Measurements from ENCODE around the gene SAYSD1.

Gene SAYSD1

DNA sequence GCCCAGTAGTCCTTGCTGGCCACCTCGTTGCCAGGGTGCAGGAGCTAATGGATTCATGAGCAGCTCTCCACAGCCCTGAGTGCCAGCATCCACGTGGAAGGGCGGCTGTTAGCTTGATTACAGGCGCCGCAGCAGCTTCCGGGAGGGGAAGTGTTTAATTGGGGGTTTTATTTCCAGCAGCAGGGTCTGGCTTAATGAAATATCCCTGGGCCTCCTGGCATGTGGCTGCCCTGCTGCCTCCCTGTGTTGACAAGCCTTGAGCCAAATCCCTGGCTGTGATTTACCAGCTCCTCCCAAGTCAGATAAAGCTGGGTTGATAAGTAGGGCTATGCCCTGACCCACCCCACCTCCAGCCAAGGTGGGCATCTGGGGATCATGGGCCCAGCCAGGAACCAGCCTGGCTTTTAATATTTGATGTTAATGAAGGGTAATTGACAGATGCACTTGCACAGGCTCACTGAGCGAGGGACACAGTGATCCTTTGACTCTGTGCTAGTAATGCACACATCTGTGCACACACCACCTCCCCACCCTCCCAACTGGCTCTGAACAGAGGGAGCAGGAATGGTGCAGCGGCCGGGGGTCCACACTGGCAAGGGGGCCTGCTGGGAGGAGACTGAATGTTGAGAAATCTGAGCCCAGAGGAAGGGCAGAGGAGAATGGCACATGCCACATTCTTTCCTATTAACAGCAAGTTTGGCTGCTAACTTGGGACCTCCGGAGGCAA, 52.8 kb downstream of the SAYSD1 start:
- DNase-seq (ENCODE audit: extremely low spot score), result no peak
- ChIA-PET CTCF (interaction anchor here (1.0 to 1.5 kb wide), 3 partner anchors 14 to 240 kb away, joined by 3 to 6 read pairs (median 3); no protein-coding TSS in a partner anchor), POLR2A (no interaction called here)
- TF ChIP-seq, protein P1, sequence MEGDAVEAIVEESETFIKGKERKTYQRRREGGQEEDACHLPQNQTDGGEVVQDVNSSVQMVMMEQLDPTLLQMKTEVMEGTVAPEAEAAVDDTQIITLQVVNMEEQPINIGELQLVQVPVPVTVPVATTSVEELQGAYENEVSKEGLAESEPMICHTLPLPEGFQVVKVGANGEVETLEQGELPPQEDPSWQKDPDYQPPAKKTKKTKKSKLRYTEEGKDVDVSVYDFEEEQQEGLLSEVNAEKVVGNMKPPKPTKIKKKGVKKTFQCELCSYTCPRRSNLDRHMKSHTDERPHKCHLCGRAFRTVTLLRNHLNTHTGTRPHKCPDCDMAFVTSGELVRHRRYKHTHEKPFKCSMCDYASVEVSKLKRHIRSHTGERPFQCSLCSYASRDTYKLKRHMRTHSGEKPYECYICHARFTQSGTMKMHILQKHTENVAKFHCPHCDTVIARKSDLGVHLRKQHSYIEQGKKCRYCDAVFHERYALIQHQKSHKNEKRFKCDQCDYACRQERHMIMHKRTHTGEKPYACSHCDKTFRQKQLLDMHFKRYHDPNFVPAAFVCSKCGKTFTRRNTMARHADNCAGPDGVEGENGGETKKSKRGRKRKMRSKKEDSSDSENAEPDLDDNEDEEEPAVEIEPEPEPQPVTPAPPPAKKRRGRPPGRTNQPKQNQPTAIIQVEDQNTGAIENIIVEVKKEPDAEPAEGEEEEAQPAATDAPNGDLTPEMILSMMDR (IDR thresholded peaks at IDR 0.05; ENCODE audit: control extremely low read depth, extremely low read depth, low read depth, missing control alignments), result no peak

DNA sequence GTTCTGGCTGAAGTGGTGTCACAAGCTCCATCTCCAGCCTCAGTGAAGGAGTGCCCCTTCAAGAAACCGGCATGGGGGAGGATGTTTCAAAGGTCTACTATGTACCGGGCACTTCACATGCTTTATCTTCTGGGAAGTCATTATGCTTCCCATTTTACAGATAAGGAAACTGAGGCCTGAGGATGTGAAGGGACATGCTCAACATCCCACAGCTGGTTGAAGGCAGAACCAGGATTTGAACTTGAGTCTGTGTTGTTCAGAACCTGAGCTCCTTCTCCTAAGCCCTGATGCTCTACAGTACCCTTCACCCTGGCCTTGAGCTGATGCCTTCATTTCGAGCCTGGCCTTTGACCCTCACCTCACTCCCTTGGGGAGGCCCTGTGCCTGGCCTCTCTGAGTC, 53.4 kb downstream of the SAYSD1 start:
- ChIA-PET CTCF (interaction anchor here (1.0 to 1.5 kb wide), 5 partner anchors 15 to 241 kb away, joined by 3 to 6 read pairs (median 3); no protein-coding TSS in a partner anchor), POLR2A (no interaction called here)
- TF ChIP-seq, protein P1 (IDR thresholded peaks at IDR 0.05; ENCODE audit: control extremely low read depth, extremely low read depth, low read depth, missing control alignments), result no peak

DNA sequence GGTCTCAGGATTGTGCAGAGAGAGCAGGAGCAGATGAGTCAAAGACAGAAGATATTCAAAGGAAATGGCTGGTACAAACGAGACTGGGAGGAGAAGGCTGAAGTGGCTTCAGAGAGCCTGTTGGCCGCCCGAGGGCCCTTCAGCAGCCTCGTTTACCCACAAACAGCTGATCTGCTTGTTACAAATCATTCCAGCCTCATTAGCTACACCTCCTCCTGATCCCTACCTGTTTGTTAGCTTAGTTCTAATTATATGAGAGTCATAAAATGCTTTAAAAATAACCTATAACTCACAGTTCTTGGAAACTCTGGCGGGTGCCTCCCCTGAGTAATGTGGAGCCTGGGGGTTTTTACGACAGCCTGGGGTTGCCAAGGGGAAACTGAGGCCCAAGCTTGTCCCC, 53.8 kb downstream of the SAYSD1 start:
- TF ChIP-seq, protein P1 (IDR thresholded peaks at IDR 0.05; ENCODE audit: control extremely low read depth, extremely low read depth, low read depth, missing control alignments), result no peak
- POLR2A ChIA-PET, result no interaction called here
- DNase-seq (ENCODE audit: extremely low spot score), result no peak
- CTCF ChIA-PET, result interaction anchor here (0.8 to 1.5 kb wide), 6 partner anchors 15 to 241 kb away, joined by 3 to 6 read pairs (median 3); no protein-coding TSS in a partner anchor

More for the DNA sequence above, 53.4 kb downstream of the SAYSD1 start:
- no peak for DNase-seq (ENCODE audit: extremely low spot score)

DNA sequence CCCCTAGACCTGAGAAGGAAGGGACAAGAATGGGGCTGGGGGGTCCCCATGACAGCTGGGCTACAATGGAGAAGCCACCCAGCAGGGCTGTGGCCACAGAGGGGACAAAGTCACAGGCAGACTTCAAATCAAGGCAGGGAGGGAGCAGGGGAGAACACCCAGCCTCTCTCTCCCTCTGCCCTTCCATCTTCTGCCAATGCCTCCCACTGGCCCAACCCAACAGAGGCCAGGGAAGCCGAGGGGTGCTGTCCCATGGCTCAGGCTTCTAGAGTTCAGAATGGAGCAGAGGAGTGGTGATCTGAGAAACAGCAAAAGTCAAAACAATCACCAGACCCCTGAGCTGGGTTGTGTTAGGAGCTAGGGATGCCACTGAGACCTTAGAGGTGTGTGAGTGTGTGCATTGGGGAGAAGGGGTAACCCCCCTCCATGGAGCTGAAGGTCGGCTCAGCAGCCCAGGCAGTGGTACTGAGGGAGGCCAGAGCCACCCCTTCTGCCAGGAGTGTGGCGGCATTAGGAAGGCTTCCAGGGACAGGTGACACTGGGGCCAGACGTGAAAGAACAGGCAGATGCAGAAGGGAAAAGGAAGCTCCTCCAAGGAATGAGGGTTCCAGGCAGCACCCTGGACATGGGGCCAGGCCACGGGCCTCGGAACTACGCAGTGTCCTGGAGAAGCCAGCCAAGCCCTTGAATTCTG, 54.4 kb downstream of the SAYSD1 start:
- DNase-seq (ENCODE audit: extremely low spot score), result no peak
- TF ChIP-seq, protein P1 (IDR thresholded peaks at IDR 0.05; ENCODE audit: control extremely low read depth, extremely low read depth, low read depth, missing control alignments), result no peak
- ChIA-PET POLR2A (no interaction called here), CTCF (interaction anchor here (0.8 to 1.5 kb wide), 4 partner anchors 31 to 129 kb away, joined by 3 read pairs; no protein-coding TSS in a partner anchor)

DNA sequence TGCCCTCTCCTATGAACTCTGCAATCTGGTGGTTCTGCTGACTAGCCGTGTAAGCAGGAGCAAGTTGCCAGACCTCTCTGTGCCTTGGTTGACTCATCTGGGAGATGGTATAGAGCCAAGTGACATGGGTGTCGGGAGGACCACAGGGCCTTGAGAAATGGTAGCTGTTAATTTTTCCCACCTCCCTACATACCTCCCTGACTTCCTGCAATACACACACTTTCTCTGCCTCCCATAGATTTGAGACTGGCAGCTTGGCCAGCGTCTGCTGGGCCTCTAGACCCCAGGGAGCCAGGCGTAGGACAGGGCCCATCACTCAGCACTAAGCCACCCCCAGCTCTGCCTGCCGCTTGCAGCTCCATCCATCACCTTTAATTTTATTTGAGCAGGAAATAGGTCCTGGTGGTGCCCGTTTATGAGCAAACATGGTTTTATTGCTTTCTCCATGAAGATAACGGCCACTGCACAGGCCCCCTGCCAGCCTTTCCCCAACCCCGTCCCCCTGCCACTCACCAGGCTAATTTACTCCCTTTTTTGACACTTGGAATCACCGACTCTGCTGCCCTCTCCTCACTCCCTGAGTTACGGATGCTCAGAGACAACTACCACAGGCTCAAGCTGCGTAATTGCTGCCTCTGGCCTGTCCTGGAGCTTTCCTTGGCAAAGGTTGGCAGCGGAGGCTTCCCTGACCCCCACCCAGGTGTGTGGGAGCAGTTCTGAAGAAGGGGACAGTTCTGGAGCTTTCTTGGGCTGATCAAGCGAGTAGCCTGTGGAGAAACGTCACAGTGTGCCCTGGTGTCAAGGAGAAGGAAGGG, 55.3 kb downstream of the SAYSD1 start:
- no peak for DNase-seq (ENCODE audit: extremely low spot score)
- TF ChIP-seq, protein P1 (IDR thresholded peaks at IDR 0.05; ENCODE audit: control extremely low read depth, extremely low read depth, low read depth, missing control alignments), result no peak
- ChIA-PET POLR2A (no interaction called here), CTCF (no interaction called here)

DNA sequence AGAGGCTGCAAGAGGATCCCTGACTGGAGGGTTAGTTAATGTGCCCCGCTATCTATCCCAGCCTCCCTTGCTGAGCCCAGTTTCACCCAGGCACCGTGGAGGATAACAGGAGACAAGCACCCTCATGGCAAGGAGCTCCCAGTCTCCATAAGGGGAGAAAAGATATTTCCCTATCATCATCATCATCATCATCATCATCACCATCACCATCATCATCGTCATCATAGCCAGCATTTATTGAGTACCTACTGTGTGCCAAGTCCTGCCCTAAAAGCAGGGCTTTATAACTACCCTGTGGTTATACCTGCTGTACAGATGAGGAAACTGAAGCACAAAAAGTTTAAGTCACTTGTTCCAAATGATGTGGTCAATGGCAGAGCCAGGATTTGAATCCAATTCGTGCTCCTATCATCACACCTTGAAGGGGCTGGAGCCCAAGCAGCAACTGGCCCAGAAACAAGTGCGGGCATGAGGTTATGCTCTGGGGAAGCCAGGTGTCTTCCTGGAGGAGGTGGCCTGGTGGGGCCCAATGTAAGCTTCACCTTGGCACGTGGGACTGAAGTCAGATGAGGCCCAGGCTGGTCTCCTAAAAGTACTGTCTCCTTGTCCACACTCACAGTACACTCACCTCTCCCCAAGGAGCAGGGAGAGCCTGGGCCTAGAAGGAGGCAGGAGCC, 56.4 kb downstream of the SAYSD1 start:
- DNase-seq (ENCODE audit: extremely low spot score), result no peak
- CTCF ChIA-PET, result no interaction called here
- POLR2A ChIA-PET, result no interaction called here
- TF ChIP-seq, protein P1 (IDR thresholded peaks at IDR 0.05; ENCODE audit: control extremely low read depth, extremely low read depth, low read depth, missing control alignments), result no peak

All from GM10248 (cell line).